COLO668 (cell line): ENCODE data around the gene MAGEA9B.
"Not testable (repeated sequence)": the region's sequence is repeated elsewhere in the genome, so short reads cannot be mapped to it uniquely, and the experiment has no call there.

Experiments used
- DNase-seq: peaks from one replicate; lab custom pipeline; 2025; ENCODE audit not compliant: unreplicated experiment; lab: John Stamatoyannopoulos, UW

MAGEA9B gene

GRCh38 chrX:149572743-149573142, 14.5 kb downstream of the MAGEA9B start:
- DNase-seq: no peak

GRCh38 chrX:149571770-149572169, 15.5 kb downstream of the MAGEA9B start:
- DNase-seq: no peak

GRCh38 chrX:149570668-149571067, 16.6 kb downstream of the MAGEA9B start:
- no peak for DNase-seq

GRCh38 chrX:149569770-149570169, 17.5 kb downstream of the MAGEA9B start:
- DNase-seq: no peak

- DNase-seq: no peak
These were observed 18.5 kb downstream of the MAGEA9B start for GRCh38 chrX:149568701-149569296.

- DNase-seq: no peak
These were observed 19.4 kb downstream of the MAGEA9B start for GRCh38 chrX:149567621-149568417.

- no peak for DNase-seq
These were observed 23.9 kb downstream of the MAGEA9B start for GRCh38 chrX:149563359-149563758.

- DNase-seq: not testable (repeated sequence)
These were observed 32.0 kb downstream of the MAGEA9B start for GRCh38 chrX:149555251-149555650.

GRCh38 chrX:149551939-149552248, 35.4 kb downstream of the MAGEA9B start:
- not testable (repeated sequence) for DNase-seq

- not testable (repeated sequence) for DNase-seq
These were observed 35.9 kb downstream of the MAGEA9B start for GRCh38 chrX:149551245-149551938.

- DNase-seq: not testable (repeated sequence)
These were observed 36.8 kb downstream of the MAGEA9B start for GRCh38 chrX:149550454-149550853.

- DNase-seq: not testable (repeated sequence)
These were observed 37.6 kb downstream of the MAGEA9B start, which contains the start of gene HSFX3 for GRCh38 chrX:149549701-149550100. Gene HSFX3, minus strand, starts transcription at chrX:149549924. Its CDS starts 72 bp downstream, at chrX:149549852.

- not testable (repeated sequence) for DNase-seq
These were observed 39.5 kb downstream of the MAGEA9B start for GRCh38 chrX:149547782-149548181.

GRCh38 chrX:149546962-149547361, 40.3 kb downstream of the MAGEA9B start:
- DNase-seq: not testable (repeated sequence)

- DNase-seq: not testable (repeated sequence)
These were observed 41.4 kb downstream of the MAGEA9B start for GRCh38 chrX:149545545-149546543.

GRCh38 chrX:149541521-149542047, 45.7 kb downstream of the MAGEA9B start:
- DNase-seq: no peak

GRCh38 chrX:149540621-149541520, 46.4 kb downstream of the MAGEA9B start, which contains the start of gene EOLA1:
Gene EOLA1, plus strand, starts transcription at chrX:149541012. Its CDS starts 4,619 bp downstream, at chrX:149545631.
- peak; percentile 98 for DNase-seq

GRCh38 chrX:149540131-149540620, 47.1 kb downstream of the MAGEA9B start:
- DNase-seq: peak; percentile 95
